LHCN-M2 (cell line): ENCODE data around the gene SDHD. TPM values are rescaled to one million over a fixed set of nuclear protein-coding genes. Genes with fewer than 3 reads are reported as not detected.

ENCODE experiments used
- DNase-seq: peaks from one replicate; pipeline ENCODE4 v3.0.0-alpha.2; 2012; ENCODE audit warnings: low read depth
- total RNA-seq: library from RNA; depleted of rRNA; stranded (reverse); fragments of >200 nt; gene quantifications from 2 replicates; pipeline ENCODE4 v1.2.3, GENCODE V29; 2014; rRNA removed

Gene SDHD
- total RNA-seq, 1 experiment from 2014 or later: 86.6 TPM

DNA sequence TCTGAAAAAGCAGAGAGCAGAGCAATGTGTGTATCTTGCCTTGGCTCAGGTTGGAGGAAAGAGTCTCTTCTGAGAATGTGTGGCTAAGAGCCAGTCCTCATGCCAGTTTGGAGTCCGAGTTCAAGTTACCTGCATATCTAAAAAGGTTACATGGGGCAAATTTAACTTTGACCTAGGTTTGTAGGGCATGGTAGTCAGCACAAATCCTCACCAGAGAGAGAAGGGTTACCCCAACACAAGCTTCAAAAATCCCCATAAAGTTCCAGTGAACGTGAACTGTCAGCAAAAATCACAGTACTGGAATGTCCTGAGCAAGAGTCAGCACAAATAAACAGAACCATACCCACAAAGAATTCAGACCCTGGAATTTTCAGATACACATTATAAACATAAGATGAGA is 13.8 kb downstream of the SDHD start:
- no peak for DNase-seq

DNA sequence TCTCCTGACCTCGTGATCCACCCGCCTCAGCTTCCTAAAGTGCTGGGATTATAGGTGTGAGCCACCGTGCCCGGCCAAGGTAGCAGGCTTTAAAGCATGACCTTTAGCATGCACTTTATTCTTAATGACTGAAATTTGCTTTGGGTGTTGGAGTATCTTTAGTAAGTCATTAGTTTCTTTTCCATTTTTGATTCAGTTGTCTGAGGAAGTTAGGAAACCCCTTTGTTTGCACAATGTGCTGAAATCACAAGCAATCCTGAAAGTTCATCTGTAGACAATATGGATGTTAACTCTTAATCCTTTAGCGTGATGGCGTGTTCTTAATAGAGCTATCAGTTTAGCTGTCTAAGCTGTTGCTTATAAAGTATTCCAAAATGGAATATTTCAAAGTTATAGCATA is 16.8 kb downstream of the SDHD start:
- no peak for DNase-seq

DNA sequence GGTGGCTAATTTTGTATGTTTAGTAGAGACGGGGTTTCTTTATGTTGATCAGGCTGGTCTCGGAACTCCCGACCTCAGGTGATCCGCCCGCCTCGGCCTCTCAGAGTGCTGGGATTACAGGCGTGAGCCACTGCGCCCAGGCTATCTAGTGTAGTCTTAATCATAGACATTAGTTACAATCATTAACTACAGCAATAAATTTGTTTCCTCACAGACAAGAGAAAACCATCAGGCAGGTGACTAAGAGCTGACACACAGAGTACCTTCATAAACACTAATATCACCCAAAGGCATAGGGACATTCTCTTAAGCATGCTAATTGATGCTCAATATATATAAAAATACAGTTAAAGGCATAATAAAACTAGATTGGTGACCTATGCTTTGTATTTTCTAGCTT is 19.4 kb downstream of the SDHD start:
- no peak for DNase-seq

DNA sequence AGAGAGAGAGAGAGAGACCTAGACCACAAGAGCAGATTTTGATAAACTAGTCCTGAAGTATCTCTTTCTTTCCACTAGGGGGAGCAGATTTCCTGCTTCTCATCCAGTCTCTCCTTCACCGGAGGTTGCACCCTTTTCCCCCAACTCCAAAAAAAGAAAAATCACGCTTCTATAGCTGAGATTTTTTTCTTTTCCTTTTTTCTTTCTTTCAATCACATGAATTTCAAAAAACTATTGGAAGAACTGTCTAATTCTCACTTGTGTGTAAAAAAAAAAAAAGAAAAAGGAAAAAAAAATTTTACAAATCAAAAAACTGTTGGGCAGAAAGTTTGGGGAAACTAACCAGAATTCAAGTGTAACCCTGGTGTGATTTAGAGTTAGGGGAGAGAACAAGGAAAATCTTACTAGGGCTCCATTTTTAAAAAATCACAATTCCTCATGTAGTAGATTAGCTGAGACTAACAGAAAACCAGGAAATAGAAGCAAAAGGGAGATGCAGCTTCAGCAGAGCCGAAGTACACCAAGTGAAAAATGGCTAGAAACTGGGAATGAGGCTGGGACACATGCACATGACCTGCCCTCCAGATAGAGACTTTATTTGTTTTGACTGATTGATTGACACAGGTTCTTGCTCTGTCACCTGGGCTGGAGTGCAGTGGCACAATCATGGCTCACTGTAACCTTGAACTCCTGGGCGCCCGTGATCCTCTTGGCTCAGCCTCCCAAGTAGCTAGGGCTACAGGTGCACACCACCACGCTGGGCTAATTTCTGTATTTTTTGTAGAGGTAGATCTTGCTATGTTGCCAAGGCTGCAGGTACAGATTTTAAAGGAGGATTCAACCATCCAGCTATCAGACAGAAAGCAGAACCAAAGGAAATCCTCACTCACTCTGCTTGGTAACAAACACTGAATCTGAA is 27.1 kb downstream of the SDHD start:
- peak; percentile 71 for DNase-seq

DNA sequence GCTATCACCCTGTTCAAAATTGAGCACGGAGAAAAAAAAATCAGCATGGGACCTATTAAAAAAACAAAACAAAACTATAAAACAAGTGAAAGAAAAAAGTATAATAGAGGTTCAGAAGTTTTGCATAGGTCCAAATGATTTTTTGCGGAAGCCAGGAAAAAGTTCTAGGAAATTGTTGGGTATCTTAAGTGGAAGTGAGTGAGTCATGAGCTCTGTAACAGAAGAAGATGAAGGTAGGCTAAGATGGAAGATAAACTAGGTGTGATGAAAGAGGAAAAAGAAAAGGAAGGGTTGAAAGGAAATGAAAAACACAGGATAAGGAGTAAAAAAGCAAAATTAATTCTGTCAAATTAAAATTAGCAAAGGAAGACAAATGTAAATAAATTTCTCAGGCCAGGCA is 27.8 kb downstream of the SDHD start:
- no peak for DNase-seq

DNA sequence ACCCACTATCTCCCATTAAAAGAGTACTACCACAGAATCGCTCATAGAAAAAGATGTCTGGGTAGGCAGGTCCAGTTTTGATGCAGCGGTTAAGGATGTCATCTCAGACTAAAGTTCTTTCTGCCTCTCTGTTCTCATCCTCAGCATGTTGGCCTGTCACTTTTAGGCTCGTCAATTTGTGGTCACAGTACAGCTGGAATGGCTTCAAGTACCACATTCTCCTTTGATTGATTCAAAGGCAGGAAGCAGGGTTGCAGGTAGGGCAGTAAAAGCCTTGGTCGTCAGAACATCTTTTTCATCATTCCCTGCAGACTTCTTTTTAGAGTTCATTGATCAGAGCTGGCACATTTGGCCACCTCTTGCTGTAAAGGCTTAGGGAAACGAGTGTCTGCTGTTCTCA is 28.7 kb downstream of the SDHD start:
- DNase-seq: no peak

DNA sequence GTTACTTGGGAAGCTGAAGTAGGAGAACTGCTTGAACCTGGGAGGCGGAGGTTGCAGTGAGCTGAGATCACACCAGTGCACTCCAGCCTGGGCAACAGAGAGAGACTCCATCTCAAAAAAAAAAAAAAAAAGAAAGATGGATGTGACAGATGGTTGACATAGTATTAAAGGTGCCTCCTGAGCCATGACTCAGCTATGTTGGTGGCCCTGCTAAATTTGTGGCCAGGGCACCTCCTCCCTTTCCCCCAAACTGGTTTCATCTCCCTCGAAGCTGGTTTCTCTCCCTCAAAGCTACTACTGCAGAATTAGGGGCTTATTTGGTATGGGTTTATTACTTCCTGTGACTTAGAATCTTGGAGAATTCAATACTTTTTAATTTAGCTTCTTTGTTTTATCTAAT is 31.5 kb downstream of the SDHD start:
- DNase-seq: peak; percentile 4

DNA sequence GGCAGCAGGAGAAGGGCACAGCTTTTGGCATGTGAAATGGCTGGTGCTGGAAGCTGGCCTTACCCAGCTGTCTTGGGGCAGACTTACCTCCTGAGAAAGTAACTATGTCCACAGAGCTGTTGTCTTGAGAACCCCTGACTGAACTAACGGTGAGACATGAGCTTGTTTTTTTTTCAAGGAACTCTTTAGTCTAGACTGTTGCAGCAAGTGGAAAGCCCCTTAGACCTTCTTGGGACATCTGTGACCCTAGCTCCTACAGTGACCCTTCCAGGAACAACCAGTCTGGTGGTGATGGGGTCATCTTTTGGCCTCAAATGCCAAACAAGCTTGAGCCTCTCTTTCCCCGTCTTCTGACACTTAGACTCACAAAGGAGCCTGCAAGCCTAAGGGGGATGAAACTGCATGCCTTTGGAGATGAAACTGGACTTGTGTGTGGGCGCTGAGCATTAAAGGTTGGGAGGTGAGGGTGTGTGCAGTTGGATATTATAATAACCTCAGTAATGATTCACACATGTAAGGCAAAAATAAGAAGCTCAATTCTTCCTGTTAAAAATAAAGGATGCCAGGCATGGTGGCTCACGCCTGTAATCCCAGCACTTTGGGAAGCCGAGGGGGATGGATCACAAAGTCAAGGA is 35.4 kb downstream of the SDHD start:
- no peak for DNase-seq

DNA sequence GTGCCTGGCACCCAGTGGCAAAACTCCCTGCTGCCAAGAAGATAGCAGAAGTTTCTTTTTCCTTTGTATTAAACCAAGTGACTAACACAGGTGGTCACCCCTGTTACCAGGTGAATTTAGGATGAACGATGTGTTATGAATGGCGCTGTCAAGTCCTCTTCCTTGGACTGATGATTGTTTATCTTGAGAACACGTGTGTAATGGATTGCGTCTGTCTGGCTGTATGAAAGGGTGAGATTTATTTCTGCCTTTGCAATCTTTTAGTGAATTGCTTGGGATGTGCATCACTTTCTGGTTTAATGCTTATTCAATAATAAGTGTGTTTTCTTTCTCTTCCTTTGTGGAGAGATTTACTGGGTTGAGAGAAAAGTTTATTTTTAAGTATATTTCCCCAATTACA is 36.5 kb downstream of the SDHD start:
- DNase-seq: no peak

DNA sequence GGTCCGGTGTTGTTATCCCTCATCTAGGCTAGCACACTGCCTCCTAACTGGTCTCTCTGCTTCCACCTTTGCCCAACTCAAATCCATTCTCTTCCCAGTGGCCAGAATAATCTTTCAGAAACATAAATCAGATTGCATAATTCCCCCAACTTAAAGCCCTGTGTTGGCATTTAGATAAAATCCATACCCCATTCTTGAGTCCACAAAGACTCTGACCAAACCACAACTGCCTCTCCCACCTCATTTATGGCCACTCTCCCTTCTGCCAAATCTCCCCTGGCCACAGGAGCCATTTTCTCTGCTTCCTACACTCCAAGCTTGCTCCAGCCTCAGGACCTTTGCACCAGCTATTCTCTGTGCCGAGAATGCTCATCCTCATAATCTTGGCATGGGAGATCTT is 40.4 kb downstream of the SDHD start:
- no peak for DNase-seq

DNA sequence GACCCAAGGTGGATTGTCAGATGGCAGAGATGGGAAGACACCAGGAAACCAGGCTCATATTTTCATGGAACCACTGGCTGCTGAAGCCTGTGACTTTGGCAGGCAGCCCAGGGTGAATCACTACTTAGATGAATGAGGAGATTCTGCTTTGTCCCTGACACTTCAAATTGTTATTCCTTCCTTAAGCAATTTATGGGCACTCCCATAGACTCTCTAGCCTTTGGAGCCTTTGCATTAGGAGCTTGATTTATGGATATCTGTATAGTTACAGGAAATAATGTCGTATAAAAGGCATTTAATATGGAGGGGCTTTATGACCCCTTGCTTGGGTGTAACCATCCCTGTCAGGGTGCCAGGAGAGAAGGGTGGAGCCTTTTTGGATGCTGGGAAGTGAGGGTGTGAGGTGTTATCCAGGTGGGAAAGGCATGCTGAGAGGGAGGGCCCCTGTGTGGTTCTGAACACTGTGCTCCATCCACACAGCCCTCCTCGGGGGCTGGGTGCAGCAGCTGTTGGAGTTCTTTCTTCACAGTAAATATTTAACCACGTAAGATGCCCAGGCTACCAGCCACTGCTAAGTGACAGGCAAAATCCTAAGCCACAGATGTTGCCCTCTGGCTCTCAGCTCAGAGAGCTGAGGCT is 41.9 kb downstream of the SDHD start:
- peak; percentile 80 for DNase-seq

DNA sequence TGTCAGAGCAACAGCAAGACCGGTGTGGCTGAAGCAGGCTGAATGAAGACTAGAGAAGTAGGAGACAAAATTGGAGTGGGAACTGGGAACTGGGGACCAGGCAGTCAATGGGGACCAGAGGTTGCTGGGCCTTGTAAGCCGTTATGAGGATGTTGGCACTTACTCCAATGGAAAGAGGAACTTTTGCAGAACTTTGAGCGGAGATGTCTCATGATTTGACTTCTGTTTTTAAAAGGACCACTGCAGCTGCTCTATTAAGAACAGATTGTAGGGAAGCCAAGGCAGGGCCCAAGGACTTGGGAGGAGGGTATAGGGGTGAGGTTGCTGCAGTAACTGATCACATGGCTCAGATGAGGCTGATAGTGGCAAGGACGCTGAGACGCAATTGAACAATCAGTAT is 43.0 kb downstream of the SDHD start:
- no peak for DNase-seq

DNA sequence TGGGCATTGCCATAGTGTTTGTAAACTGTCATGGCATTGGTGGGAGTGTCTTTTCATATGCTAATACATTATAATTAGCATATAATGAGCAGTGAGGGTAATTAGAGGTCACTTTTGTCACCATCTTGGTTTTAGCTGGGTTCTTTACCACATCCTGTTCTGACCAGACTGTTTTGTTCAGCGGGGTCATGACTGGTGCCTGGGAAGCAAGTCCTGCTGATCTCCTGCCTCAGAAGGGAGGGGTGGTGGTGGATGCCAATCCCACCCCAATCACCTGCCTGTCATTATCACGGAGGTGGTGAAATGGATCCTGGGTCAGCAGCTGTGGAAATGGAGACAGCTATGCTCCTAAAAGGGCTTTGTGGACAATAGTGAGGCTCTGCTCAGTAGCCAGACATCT is 46.1 kb downstream of the SDHD start:
- peak; percentile 34 for DNase-seq

DNA sequence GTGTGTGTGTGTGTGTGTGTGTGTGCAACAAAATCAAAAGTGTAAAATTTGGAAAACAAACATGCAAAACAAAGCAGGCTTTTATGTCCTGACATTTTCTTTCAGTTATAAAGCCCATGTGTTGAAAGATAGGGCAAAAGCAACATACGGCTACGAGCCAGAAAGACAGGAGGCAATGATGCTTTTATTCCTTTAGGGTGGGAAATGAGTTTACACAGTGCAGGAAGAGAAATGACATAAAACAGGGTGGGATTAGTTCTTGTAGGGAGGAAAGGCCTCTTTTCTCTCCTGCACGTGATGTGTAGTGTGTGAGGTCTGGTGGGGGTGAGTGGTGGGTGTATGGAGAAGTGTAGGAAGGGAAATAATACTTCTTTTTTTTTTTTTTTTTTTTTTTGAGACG is 47.8 kb downstream of the SDHD start:
- DNase-seq: no peak

DNA sequence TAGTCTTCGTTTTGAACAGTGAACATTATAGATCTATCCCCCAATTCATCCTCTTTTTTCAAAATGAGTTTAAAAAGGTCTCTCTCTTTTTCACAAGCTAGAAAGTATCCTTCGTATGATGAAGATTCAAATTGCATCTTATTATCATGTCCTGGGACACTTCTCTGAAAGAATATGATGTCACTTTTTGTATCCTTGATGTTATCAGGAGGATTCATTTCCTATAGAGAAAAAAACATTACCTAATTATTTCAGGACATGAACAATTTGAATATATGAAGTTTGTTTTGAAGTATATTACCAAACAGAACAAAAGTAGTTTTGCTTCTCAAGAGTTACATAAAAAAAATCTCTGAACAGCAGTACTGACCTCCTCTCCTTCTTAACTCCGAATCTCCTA is 56.9 kb downstream of the SDHD start:
- DNase-seq: no peak

Other genes with a start within 250 kb of the SDHD start
- gene ALG9, start 215.3 kb upstream of the SDHD start, total RNA-seq: 41.2 and 44.4 TPM in 2 replicates
- gene FDXACB1, start 207.7 kb upstream of the SDHD start, total RNA-seq: 2.8 and 2.9 TPM in 2 replicates
- 19.9 and 27.1 TPM in 2 replicates for gene CFAP68, start 207.3 kb upstream of the SDHD start, total RNA-seq
- 69.9 and 70.6 TPM in 2 replicates for gene CRYAB, start 175.1 kb upstream of the SDHD start, total RNA-seq
- 0.58 and 1.6 TPM in 2 replicates for gene HSPB2, start 174.1 kb upstream of the SDHD start, total RNA-seq
- gene C11orf52, start 168.0 kb upstream of the SDHD start, total RNA-seq: 1.2 and 2.1 TPM in 2 replicates
- gene DIXDC1, start 149.5 kb upstream of the SDHD start, total RNA-seq: 17.0 and 17.1 TPM in 2 replicates
- gene DLAT, start 61.5 kb upstream of the SDHD start, total RNA-seq: 45.2 and 47.6 TPM in 2 replicates
- 1.5 and 2.0 TPM in 2 replicates for gene PIH1D2, start 12.9 kb upstream of the SDHD start, total RNA-seq
- 15.4 and 27.5 TPM in 2 replicates for gene NKAPD1, start 12.6 kb upstream of the SDHD start, total RNA-seq
- 17.2 and 30.4 TPM in 2 replicates for gene TIMM8B, start 117 bp upstream of the SDHD start, total RNA-seq
- 0.23 and 1.2 TPM in 2 replicates for gene IL18, start 77.2 kb downstream of the SDHD start, total RNA-seq
- gene TEX12, start 80.5 kb downstream of the SDHD start, total RNA-seq: not detected in 2 replicates
- gene BCO2, start 88.6 kb downstream of the SDHD start, total RNA-seq: 0.19 and 0.23 TPM in 2 replicates
- gene PTS, start 139.6 kb downstream of the SDHD start, total RNA-seq: 28.3 and 30.1 TPM in 2 replicates
- not detected in 2 replicates for gene PLET1, start 174.0 kb downstream of the SDHD start, total RNA-seq